Measurements from ENCODE around the gene SRRM3. TPM values are rescaled to one million over a fixed set of nuclear protein-coding genes. Genes with fewer than 3 reads are reported as not detected.

Gene SRRM3
- total RNA-seq, 1 donor from 2014 or later = 0.53 TPM

Other genes starting within 250 kb of the SRRM3 start
- 29.4 and 33.8 TPM in 2 replicates for gene TMEM120A, start 207.3 kb upstream of the SRRM3 start, total RNA-seq
- gene STYXL1, start 153.9 kb upstream of the SRRM3 start, total RNA-seq = 31.1 and 34.8 TPM in 2 replicates
- 36.2 and 51.6 TPM in 2 replicates for gene MDH2, start 153.8 kb upstream of the SRRM3 start, total RNA-seq
- gene HSPB1, start 100.8 kb downstream of the SRRM3 start, total RNA-seq = 78.8 and 159 TPM in 2 replicates
- gene YWHAG, start 157.1 kb downstream of the SRRM3 start, total RNA-seq = 109 and 140 TPM in 2 replicates
- 0.46 and 0.60 TPM in 2 replicates for gene SSC4D, start 207.8 kb downstream of the SRRM3 start, total RNA-seq
- 1.3 TPM in 2 replicates for gene ZP3, start 223.1 kb downstream of the SRRM3 start, total RNA-seq

Data from pulmonary artery endothelial cell (primary cell).